Measurements from ENCODE around the gene CACNA2D3. TPM values are rescaled to one million over a fixed set of nuclear protein-coding genes. Genes with fewer than 3 reads are reported as not detected.

The CACNA2D3 gene
- total and polyA plus RNA-seq, 4 donors, result 0.06 to 0.37 (median 0.08) TPM; not detected in 1

DNA sequence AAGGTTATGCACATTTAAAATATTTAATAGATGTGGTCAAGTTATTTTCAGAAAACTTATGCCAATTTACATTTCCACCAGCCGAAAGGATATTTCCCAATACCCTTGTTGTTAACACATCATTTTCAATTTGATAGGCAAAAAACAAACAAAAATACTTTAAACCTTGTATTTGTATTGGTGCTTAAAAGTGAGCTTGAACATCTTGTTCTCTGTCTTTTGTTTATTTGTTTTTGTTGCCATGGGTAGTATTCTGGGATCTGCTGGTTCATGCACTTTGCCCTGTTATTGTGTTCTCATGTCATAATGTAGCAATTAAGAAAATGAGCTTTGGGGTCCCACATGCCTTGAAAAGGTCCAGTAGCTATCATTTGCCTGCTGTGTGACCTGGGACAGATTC lies 614.1 kb downstream of the CACNA2D3 start:
- Histone ChIP-seq H3K36me3 (ENCODE audit: control insufficient read depth in 4 of 4, insufficient read depth in 3 of 4, low read depth in 1 of 4, low read length in 3 of 4) (no peaks in the 10 kb centered on the region), H3K9ac (ENCODE audit: low read depth in 1 of 2, low read length in 2 of 2) (no peak overlapping the region), H3K9me3 (ENCODE audit: control insufficient read depth in 4 of 4, low read length in 3 of 4) (no peaks in the 10 kb centered on the region), H3K27me3 (ENCODE audit: control insufficient read depth in 4 of 4, insufficient read depth in 4 of 4, low read length in 3 of 4) (no peaks in the 10 kb centered on the region), H3K27ac (ENCODE audit: low read depth in 1 of 2, low read length in 2 of 2) (no peak overlapping the region), H3K4me1 (ENCODE audit: control insufficient read depth in 4 of 4, insufficient read depth in 4 of 4, low read length in 3 of 4) (no peaks in the 10 kb centered on the region), H3K4me3 (ENCODE audit: low read depth in 1 of 3, low read length in 3 of 3) (no peak overlapping the region)
- TF ChIP-seq, protein P1, sequence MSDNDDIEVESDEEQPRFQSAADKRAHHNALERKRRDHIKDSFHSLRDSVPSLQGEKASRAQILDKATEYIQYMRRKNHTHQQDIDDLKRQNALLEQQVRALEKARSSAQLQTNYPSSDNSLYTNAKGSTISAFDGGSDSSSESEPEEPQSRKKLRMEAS (IDR thresholded peaks at IDR 0.05), result no peak
- TF ChIP-seq, protein P2, sequence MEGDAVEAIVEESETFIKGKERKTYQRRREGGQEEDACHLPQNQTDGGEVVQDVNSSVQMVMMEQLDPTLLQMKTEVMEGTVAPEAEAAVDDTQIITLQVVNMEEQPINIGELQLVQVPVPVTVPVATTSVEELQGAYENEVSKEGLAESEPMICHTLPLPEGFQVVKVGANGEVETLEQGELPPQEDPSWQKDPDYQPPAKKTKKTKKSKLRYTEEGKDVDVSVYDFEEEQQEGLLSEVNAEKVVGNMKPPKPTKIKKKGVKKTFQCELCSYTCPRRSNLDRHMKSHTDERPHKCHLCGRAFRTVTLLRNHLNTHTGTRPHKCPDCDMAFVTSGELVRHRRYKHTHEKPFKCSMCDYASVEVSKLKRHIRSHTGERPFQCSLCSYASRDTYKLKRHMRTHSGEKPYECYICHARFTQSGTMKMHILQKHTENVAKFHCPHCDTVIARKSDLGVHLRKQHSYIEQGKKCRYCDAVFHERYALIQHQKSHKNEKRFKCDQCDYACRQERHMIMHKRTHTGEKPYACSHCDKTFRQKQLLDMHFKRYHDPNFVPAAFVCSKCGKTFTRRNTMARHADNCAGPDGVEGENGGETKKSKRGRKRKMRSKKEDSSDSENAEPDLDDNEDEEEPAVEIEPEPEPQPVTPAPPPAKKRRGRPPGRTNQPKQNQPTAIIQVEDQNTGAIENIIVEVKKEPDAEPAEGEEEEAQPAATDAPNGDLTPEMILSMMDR (IDR thresholded peaks at IDR 0.05; ENCODE audit: low read depth, low read length, missing input control), result no peak
- TF ChIP-seq YY1 (IDR thresholded peaks at IDR 0.05) (no peak), GABPA (IDR thresholded peaks at IDR 0.05 in 1 of 2, conservative IDR thresholded peaks at IDR 0.05 in 1 of 2) (no peak), NR2F2 (IDR thresholded peaks at IDR 0.05) (no peak), FOXA1 (IDR thresholded peaks at IDR 0.05) (no peak), HNF4G (IDR thresholded peaks at IDR 0.05) (no peak), RXRA (IDR thresholded peaks at IDR 0.05) (no peak), SP1 (IDR thresholded peaks at IDR 0.05) (no peak), TAF1 (conservative IDR thresholded peaks at IDR 0.05) (no peak), FOXA2 (IDR thresholded peaks at IDR 0.05) (no peak), JUND (IDR thresholded peaks at IDR 0.05) (no peak), RAD21 (IDR thresholded peaks at IDR 0.05) (no peak), HNF4A (conservative IDR thresholded peaks at IDR 0.05) (no peak), EGR1 (IDR thresholded peaks at IDR 0.05; ENCODE audit: low read depth in 2 of 2) (no peak)
- TF ChIP-seq, protein P3, sequence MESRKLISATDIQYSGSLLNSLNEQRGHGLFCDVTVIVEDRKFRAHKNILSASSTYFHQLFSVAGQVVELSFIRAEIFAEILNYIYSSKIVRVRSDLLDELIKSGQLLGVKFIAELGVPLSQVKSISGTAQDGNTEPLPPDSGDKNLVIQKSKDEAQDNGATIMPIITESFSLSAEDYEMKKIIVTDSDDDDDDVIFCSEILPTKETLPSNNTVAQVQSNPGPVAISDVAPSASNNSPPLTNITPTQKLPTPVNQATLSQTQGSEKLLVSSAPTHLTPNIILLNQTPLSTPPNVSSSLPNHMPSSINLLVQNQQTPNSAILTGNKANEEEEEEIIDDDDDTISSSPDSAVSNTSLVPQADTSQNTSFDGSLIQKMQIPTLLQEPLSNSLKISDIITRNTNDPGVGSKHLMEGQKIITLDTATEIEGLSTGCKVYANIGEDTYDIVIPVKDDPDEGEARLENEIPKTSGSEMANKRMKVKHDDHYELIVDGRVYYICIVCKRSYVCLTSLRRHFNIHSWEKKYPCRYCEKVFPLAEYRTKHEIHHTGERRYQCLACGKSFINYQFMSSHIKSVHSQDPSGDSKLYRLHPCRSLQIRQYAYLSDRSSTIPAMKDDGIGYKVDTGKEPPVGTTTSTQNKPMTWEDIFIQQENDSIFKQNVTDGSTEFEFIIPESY (IDR thresholded peaks at IDR 0.05), result no peak
- TF ChIP-seq, protein P4, sequence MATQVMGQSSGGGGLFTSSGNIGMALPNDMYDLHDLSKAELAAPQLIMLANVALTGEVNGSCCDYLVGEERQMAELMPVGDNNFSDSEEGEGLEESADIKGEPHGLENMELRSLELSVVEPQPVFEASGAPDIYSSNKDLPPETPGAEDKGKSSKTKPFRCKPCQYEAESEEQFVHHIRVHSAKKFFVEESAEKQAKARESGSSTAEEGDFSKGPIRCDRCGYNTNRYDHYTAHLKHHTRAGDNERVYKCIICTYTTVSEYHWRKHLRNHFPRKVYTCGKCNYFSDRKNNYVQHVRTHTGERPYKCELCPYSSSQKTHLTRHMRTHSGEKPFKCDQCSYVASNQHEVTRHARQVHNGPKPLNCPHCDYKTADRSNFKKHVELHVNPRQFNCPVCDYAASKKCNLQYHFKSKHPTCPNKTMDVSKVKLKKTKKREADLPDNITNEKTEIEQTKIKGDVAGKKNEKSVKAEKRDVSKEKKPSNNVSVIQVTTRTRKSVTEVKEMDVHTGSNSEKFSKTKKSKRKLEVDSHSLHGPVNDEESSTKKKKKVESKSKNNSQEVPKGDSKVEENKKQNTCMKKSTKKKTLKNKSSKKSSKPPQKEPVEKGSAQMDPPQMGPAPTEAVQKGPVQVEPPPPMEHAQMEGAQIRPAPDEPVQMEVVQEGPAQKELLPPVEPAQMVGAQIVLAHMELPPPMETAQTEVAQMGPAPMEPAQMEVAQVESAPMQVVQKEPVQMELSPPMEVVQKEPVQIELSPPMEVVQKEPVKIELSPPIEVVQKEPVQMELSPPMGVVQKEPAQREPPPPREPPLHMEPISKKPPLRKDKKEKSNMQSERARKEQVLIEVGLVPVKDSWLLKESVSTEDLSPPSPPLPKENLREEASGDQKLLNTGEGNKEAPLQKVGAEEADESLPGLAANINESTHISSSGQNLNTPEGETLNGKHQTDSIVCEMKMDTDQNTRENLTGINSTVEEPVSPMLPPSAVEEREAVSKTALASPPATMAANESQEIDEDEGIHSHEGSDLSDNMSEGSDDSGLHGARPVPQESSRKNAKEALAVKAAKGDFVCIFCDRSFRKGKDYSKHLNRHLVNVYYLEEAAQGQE (IDR thresholded peaks at IDR 0.05), result no peak
- TF ChIP-seq, protein P5, sequence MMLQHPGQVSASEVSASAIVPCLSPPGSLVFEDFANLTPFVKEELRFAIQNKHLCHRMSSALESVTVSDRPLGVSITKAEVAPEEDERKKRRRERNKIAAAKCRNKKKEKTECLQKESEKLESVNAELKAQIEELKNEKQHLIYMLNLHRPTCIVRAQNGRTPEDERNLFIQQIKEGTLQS (IDR thresholded peaks at IDR 0.05), result no peak
- DNase-seq (ENCODE audit: low spot score), result no peak
- WGBS, result 27% methylated on average over 1 of the region's 1 CpG
